Vagina (tissue), 2 donors: Measurements from ENCODE around the gene OR2T11. TPM values are rescaled to one million over a fixed set of nuclear protein-coding genes. Genes with fewer than 3 reads are reported as not detected.

Source experiments
- DNase-seq, 2 donors: peaks; one replicate each; pipeline ENCODE4 v3.0.0-alpha.2; 2017; ENCODE audit errors: extremely low spot score in 2 of 2
- H3K27ac ChIP-seq: fragments of 200-600 bp; sonication (generic); one replicate; pipeline ENCODE4 v1.5.1; 2019
- H3K27me3 ChIP-seq: fragments of 200-600 bp; sonication (generic); one replicate; pipeline ENCODE4 v1.5.1; 2019
- H3K36me3 ChIP-seq, 2 donors: fragments of 200-600 bp; sonication (generic); one replicate each; pipeline ENCODE4 v1.5.1; 2017 to 2019
- H3K4me1 ChIP-seq: fragments of 200-600 bp; sonication (generic); one replicate; pipeline ENCODE4 v1.5.1; 2019
- H3K4me3 ChIP-seq, 2 donors: fragments of 200-600 bp; sonication (generic); 1 replicate in 1 of 2; 2 replicates in 1 of 2; pipeline ENCODE4 v1.5.1; 2016 to 2019
- H3K9me3 ChIP-seq: fragments of 200-600 bp; sonication (generic); one replicate; pipeline ENCODE4 v1.5.1; 2019
- POLR2A ChIP-seq, 2 donors: fragments of 450-650 bp; IDR thresholded peaks; one replicate each; pipeline ENCODE4 v1.6.1; 2017; ENCODE audit warnings: antibody characterized with exemption in 2 of 2, mild to moderate bottlenecking in 2 of 2, moderate library complexity in 2 of 2
- POLR2AphosphoS5 ChIP-seq, 2 donors: sonication (generic); formaldehyde crosslinking; IDR thresholded peaks; one replicate each; pipeline ENCODE4 v1.9.0; 2017; ENCODE audit warnings: antibody characterized with exemption in 2 of 2, mild to moderate bottlenecking in 2 of 2, low read depth in 1 of 2; ENCODE audit not compliant: insufficient read depth in 1 of 2
- intact Hi-C: fragments of 100-400 bp; cut with DNase I; formaldehyde crosslinking; loops from one replicate; pipeline ENCODE4 v1.15.1; 2023
- total RNA-seq: library from RNA; depleted of rRNA; stranded (reverse); fragments of >200 nt; gene quantifications from one replicate; pipeline ENCODE4 v1.2.3, GENCODE V29; 2016
- TF ChIP-seq, protein P1 (sequence below), 3 experiments: fragments of 450-650 bp in 2 of 3; fragments of 200-600 bp in 1 of 3; sonication (generic) in 1 of 3; IDR thresholded peaks; one replicate each; pipeline ENCODE4 v1.5.1; 2017 to 2019; ENCODE audit warnings: antibody characterized with exemption in 3 of 3, mild to moderate bottlenecking in 2 of 3, moderate library complexity in 2 of 3

OR2T11 gene
- total RNA-seq, 1 donor from 2014 or later: not detected

DNA sequence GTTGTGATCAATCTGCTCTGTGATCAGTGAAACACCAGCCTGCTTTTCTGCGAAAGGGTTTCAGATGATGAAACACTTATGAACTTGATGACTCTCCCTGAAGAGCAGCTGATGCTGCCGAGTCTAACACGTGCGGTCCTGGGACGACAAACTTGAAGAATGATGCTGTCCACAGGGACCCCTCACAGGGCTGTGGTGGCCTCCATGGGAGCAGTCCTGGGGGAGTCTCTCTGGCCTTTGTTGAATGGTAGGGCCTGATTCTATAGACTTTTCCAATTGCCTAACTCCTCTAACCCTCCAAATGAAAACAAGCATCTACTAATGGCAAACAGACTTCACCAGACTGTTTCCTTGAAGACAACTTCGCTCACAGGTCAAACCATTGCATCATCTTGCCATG, 37.3 kb downstream of the OR2T11 start, which contains the start of gene OR2T10:
TSS of gene OR2T10 (minus strand) at position 112 of the 400 bp plus-strand sequence. CDS start 3,932 bp downstream, outside the sequence.
- DNase-seq: no peak
- no peaks in the 10 kb centered on the region for H3K36me3 ChIP-seq
- TF ChIP-seq, protein P1, sequence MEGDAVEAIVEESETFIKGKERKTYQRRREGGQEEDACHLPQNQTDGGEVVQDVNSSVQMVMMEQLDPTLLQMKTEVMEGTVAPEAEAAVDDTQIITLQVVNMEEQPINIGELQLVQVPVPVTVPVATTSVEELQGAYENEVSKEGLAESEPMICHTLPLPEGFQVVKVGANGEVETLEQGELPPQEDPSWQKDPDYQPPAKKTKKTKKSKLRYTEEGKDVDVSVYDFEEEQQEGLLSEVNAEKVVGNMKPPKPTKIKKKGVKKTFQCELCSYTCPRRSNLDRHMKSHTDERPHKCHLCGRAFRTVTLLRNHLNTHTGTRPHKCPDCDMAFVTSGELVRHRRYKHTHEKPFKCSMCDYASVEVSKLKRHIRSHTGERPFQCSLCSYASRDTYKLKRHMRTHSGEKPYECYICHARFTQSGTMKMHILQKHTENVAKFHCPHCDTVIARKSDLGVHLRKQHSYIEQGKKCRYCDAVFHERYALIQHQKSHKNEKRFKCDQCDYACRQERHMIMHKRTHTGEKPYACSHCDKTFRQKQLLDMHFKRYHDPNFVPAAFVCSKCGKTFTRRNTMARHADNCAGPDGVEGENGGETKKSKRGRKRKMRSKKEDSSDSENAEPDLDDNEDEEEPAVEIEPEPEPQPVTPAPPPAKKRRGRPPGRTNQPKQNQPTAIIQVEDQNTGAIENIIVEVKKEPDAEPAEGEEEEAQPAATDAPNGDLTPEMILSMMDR (IDR thresholded peaks at IDR 0.05): no peak
- TF ChIP-seq POLR2A (IDR thresholded peaks at IDR 0.05) (no peak), POLR2AphosphoS5 (IDR thresholded peaks at IDR 0.05; ENCODE audit: insufficient read depth in 1 of 2, low read depth in 1 of 2) (no peak)
- no peaks in the 10 kb centered on the region for H3K27me3 ChIP-seq
- intact Hi-C loops: no loop called here
- no peaks in the 10 kb centered on the region for H3K9me3 ChIP-seq
- no peaks in the 10 kb centered on the region for H3K4me1 ChIP-seq
- no peak within 1 kb of the TSS for H3K4me3 ChIP-seq
- H3K27ac ChIP-seq: no peak within 1 kb of the TSS

DNA sequence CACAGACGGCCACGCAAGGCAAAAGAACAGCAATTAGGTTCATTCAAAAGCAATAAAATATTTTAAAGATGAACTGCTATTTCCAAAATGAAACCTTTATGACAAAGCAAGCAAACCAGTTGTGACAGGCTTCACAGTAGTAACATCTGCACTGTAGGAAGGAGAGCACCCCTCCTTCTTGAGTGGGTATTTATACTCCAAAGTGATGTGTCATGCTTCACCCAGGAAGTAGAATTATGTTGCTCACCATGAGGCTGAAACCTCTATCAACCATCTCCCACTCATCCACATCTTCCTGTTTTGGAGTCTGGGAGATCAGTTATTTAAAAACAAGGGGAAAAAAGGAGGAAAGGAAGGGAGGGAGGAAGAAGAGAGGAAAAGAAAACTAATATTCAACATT, 38.3 kb downstream of the OR2T11 start:
- no peak overlapping the region for H3K4me3 ChIP-seq
- intact Hi-C loops: no loop called here
- no peaks in the 10 kb centered on the region for H3K4me1 ChIP-seq
- TF ChIP-seq POLR2AphosphoS5 (IDR thresholded peaks at IDR 0.05; ENCODE audit: insufficient read depth in 1 of 2, low read depth in 1 of 2) (no peak), POLR2A (IDR thresholded peaks at IDR 0.05) (no peak)
- TF ChIP-seq, protein P1 (IDR thresholded peaks at IDR 0.05): no peak
- no peaks in the 10 kb centered on the region for H3K9me3 ChIP-seq
- no peaks in the 10 kb centered on the region for H3K36me3 ChIP-seq
- no peak overlapping the region for H3K27ac ChIP-seq
- no peak for DNase-seq
- H3K27me3 ChIP-seq: no peaks in the 10 kb centered on the region

DNA sequence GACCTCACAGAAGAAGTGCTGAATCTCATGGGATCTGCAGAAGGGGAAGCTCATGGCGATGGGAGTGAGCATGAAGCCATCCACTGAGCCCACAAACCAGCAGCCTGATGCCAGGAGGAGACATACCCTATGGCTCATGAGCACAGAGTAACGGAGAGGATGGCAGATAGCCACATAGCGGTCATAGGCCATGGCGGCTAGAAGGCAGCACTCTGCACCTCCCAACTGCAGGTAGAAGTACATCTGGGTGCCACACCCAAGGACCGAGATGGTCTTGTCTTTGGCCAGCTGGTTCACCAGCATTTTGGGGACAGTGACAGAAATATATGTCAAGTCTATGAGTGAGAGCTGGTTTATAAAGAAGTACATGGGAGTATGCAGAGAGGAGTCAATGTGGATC, 41.7 kb downstream of the OR2T11 start:
- Histone ChIP-seq H3K4me1 (no peaks in the 10 kb centered on the region), H3K36me3 (no peaks in the 10 kb centered on the region), H3K27me3 (no peaks in the 10 kb centered on the region), H3K9me3 (no peaks in the 10 kb centered on the region), H3K4me3 (no peak overlapping the region), H3K27ac (no peak overlapping the region)
- TF ChIP-seq, protein P1 (IDR thresholded peaks at IDR 0.05): no peak
- no peak for TF ChIP-seq POLR2AphosphoS5 (IDR thresholded peaks at IDR 0.05; ENCODE audit: insufficient read depth in 1 of 2, low read depth in 1 of 2)
- no peak for TF ChIP-seq POLR2A (IDR thresholded peaks at IDR 0.05)
- intact Hi-C loops: no loop called here
- no peak for DNase-seq

DNA sequence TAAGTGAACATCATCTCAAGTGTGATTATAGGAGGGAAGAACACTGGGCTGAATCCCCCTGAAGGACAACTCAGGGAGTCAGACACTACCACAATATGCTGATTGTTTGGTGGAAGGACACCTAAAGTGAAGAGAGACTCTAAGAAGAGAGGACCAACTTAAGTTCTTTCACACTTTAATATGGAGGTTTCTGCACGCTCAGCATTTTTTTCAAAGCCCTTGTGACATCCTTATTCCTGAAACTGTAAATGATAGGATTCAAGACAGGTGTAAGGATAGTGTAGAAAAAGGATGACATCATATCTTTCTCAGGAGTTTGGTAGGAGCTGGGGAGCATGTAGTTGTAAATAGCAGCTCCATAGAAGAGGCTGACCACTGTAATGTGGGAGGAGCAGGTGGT, 42.2 kb downstream of the OR2T11 start:
- Histone ChIP-seq H3K9me3 (no peaks in the 10 kb centered on the region), H3K4me1 (no peaks in the 10 kb centered on the region), H3K27ac (no peak overlapping the region), H3K27me3 (no peaks in the 10 kb centered on the region), H3K4me3 (no peak overlapping the region), H3K36me3 (no peaks in the 10 kb centered on the region)
- DNase-seq: no peak
- intact Hi-C loops: no loop called here
- no peak for TF ChIP-seq POLR2A (IDR thresholded peaks at IDR 0.05)
- no peak for TF ChIP-seq POLR2AphosphoS5 (IDR thresholded peaks at IDR 0.05; ENCODE audit: insufficient read depth in 1 of 2, low read depth in 1 of 2)
- TF ChIP-seq, protein P1 (IDR thresholded peaks at IDR 0.05): no peak

DNA sequence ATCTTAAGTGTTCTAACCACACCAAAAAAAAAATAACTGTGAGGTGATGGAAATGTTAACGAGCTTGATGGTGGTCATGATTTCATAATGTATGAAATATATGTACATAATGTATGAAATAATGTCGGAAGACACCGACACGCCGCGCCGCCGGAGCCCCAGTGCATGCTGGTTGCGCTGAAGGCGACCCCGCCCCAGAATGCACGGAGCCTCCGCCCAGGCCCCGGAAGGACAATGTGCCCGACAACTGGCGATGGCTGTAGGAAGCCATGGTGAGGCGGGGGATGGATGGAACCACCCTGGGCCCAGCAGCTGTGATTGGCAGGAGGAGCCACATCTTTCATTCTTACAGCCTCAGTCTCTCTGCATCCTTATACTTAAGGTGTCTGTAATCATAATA, 44.8 kb downstream of the OR2T11 start:
- Histone ChIP-seq H3K36me3 (no peaks in the 10 kb centered on the region), H3K27ac (no peak overlapping the region), H3K9me3 (no peaks in the 10 kb centered on the region), H3K27me3 (no peaks in the 10 kb centered on the region), H3K4me1 (no peaks in the 10 kb centered on the region), H3K4me3 (no peak overlapping the region)
- no peak for DNase-seq
- intact Hi-C loops: no loop called here
- TF ChIP-seq POLR2AphosphoS5 (IDR thresholded peaks at IDR 0.05; ENCODE audit: insufficient read depth in 1 of 2, low read depth in 1 of 2) (no peak), POLR2A (IDR thresholded peaks at IDR 0.05) (no peak)
- TF ChIP-seq, protein P1 (IDR thresholded peaks at IDR 0.05): no peak
